KMS-11 (cell line): ENCODE data around the gene LAG3.

Source experiments
- H2AFZ ChIP-seq: fragments of 200-600 bp; sonication (generic); 2 replicates; pipeline ENCODE4 v1.6.1; 2016; ENCODE audit warnings: antibody characterized with exemption, mixed run types, low read depth
- H3K27ac ChIP-seq: fragments of 200-600 bp; sonication (generic); 2 replicates; pipeline ENCODE4 v1.6.1; 2016; ENCODE audit warnings: mild to moderate bottlenecking, mixed run types
- H3K27me3 ChIP-seq: fragments of 200-600 bp; sonication (generic); 2 replicates; pipeline ENCODE4 v1.6.1; 2017; ENCODE audit warnings: mild to moderate bottlenecking, low read depth, mixed run types, moderate library complexity; ENCODE audit not compliant: insufficient read depth
- H3K36me3 ChIP-seq: fragments of 200-600 bp; sonication (generic); 2 replicates; pipeline ENCODE4 v1.6.1; 2017; ENCODE audit warnings: mild to moderate bottlenecking, mixed run types; ENCODE audit not compliant: insufficient read depth
- H3K4me1 ChIP-seq: fragments of 200-600 bp; sonication (generic); 2 replicates; pipeline ENCODE4 v1.6.1; 2016; ENCODE audit warnings: mild to moderate bottlenecking, low read depth, mixed run types; ENCODE audit not compliant: poor library complexity, severe bottlenecking
- H3K4me2 ChIP-seq: fragments of 200-600 bp; sonication (generic); 2 replicates; pipeline ENCODE4 v1.7.0; 2016; ENCODE audit warnings: mild to moderate bottlenecking, mixed run types
- H3K4me3 ChIP-seq: fragments of 200-600 bp; sonication (generic); IDR thresholded peaks from 2 replicates; pipeline ENCODE4 v1.6.1; 2017; ENCODE audit warnings: low read depth, low read length, mixed read lengths; ENCODE audit not compliant: insufficient read depth
- H3K79me2 ChIP-seq: fragments of 200-600 bp; sonication (generic); 2 replicates; pipeline ENCODE4 v1.6.1; 2016; ENCODE audit warnings: low read depth, mixed run types; ENCODE audit not compliant: insufficient read depth
- H3K9ac ChIP-seq: fragments of 200-600 bp; sonication (generic); 2 replicates; pipeline ENCODE4 v1.6.1; 2016; ENCODE audit warnings: mild to moderate bottlenecking, mixed run types
- H4K20me1 ChIP-seq: fragments of 200-600 bp; sonication (generic); 2 replicates; pipeline ENCODE4 v1.6.1; 2016; ENCODE audit warnings: mild to moderate bottlenecking, mixed run types; ENCODE audit not compliant: insufficient read depth
- CTCF ChIP-seq: fragments of 200-600 bp; sonication (generic); conservative IDR thresholded peaks from 2 replicates; pipeline ENCODE4 v1.6.1; 2017; ENCODE audit warnings: low read depth, mild to moderate bottlenecking, antibody characterized with exemption, low read length, moderate library complexity, mixed read lengths

LAG3 gene

DNA sequence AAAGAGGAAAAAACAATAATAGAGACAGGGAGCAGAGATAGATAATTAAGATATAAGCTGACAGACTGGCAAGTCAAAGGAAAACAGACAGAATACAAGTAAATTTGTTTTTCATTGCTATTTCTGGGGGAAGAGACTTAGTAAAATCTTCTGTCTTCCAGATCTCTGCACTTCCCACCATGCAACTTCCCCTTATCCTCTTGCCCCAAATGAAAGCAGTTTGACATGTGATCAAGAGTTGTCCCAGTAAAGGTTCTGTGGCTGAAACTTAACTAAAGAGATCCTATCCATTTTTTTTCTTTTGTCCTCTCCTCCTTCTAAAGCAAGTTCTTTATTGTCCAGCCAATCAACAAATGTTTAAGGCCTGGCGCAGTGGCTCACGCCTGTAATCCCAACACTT lies 17.9 kb upstream of the LAG3 start:
- no peak overlapping the region for H2AFZ ChIP-seq
- TF ChIP-seq CTCF = no peak
- H3K36me3 ChIP-seq = no peaks in the 10 kb centered on the region
- no peak overlapping the region for H3K4me2 ChIP-seq
- H3K79me2 ChIP-seq = peaks cover 8% of the 10 kb centered on the region; the same call in 1 of the 2 replicates
- H3K27ac ChIP-seq = no peak overlapping the region
- no peaks in the 10 kb centered on the region for H3K27me3 ChIP-seq
- no peaks in the 10 kb centered on the region for H4K20me1 ChIP-seq
- no peak overlapping the region for H3K9ac ChIP-seq
- H3K4me1 ChIP-seq = peaks cover 12% of the 10 kb centered on the region
- no peak overlapping the region for H3K4me3 ChIP-seq

DNA sequence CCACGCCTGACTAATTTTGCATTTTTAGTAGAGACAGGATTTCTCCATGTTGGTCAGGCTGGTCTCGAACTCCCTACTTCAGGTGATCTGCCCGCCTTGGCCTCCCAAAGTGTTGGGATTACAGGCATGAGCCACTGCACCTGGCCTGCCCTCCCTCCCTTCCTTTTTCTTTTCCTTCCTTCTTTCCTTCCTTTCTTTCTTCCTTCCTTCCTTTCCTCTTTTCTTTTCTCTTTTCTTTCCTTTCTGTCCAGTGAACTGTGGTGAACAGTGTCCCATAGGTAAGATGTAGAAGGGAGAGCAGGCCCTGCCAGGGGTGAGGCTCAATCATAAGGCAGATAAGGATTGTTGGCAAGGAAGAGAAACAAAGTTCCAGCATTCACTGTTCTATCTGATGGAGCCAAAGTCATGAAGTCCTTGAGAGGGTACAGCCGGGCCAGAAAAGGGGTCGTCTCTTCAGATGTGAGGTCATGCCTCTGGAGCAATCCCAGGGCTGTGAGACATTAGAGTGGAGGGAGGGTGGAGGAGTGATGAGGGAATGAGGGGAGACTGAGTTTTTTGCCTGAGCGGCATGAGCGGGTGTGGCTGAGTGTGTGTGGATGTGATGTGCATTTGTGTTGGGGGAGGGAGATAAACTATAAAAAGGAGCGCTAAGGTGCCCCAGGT lies 15.2 kb upstream of the LAG3 start:
- no peak overlapping the region for H2AFZ ChIP-seq
- no peak overlapping the region for H3K4me3 ChIP-seq
- H3K4me2 ChIP-seq = no peak overlapping the region
- H3K79me2 ChIP-seq = peaks cover 5% of the 10 kb centered on the region; the same call in 1 of the 2 replicates
- no peak overlapping the region for H3K9ac ChIP-seq
- H3K4me1 ChIP-seq = peaks cover 9% of the 10 kb centered on the region
- no peaks in the 10 kb centered on the region for H4K20me1 ChIP-seq
- H3K36me3 ChIP-seq = no peaks in the 10 kb centered on the region
- H3K27ac ChIP-seq = no peak overlapping the region
- H3K27me3 ChIP-seq = no peaks in the 10 kb centered on the region
- TF ChIP-seq CTCF = no peak

DNA sequence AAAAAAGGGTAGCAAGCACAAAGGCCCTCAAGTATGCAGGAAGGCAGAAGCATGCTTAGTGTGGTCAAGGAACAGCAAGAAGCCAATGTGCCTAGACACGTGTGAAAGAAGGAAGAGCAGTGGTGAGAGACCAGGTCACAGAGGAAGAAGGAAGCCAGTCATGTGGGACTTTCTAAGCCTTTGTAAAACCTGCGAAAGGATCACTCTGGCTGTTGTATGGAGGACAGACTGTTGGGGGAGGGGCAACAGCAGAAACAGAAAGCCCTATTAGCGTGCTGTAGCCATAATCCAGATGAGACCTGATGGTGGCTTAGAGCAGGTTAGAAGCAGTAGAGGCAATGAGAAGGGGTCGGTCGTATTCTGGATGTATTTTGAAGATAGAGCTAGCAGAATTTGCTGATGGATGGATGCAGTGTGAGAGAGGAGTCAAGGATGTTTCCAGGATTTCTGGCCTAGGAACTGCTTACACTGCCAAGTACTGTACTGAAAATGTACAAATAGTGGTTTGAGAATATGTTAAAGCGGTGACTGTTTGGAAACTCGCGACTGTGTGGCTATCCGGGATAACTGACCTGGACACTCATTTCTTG lies 13.7 kb upstream of the LAG3 start:
- H3K9ac ChIP-seq = no peak overlapping the region
- TF ChIP-seq CTCF = no peak
- no peaks in the 10 kb centered on the region for H4K20me1 ChIP-seq
- H3K4me3 ChIP-seq = no peak overlapping the region
- no peak overlapping the region for H3K4me2 ChIP-seq
- H3K27ac ChIP-seq = no peak overlapping the region
- no peaks in the 10 kb centered on the region for H3K79me2 ChIP-seq
- peaks cover 10% of the 10 kb centered on the region for H3K4me1 ChIP-seq
- no peak overlapping the region for H2AFZ ChIP-seq
- H3K27me3 ChIP-seq = no peaks in the 10 kb centered on the region
- no peaks in the 10 kb centered on the region for H3K36me3 ChIP-seq

DNA sequence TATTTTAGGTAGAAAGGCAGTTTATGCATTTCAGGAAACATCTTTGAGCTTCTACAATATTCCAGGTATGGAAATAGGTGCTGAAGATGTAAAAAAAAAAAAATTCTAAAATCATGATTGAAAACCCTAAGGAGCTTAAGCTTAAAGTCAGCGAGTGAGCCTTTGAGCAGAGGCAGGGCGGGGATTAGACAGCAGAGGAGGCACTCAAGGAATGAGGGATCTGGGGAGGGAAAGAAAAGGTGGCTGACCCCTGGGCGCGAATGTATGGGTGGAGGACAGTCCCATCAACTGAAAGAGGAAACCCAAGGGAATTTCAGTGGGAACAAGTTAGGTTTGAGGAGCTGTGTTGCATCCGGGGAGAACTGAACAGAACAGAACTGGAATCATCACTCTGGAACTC lies 12.6 kb upstream of the LAG3 start:
- H3K4me2 ChIP-seq = no peak overlapping the region
- no peak for TF ChIP-seq CTCF
- H3K9ac ChIP-seq = no peak overlapping the region
- H2AFZ ChIP-seq = no peak overlapping the region
- H3K27ac ChIP-seq = no peak overlapping the region
- H4K20me1 ChIP-seq = no peaks in the 10 kb centered on the region
- H3K79me2 ChIP-seq = no peaks in the 10 kb centered on the region
- no peak overlapping the region for H3K4me3 ChIP-seq
- H3K27me3 ChIP-seq = peaks cover 3% of the 10 kb centered on the region; the same call in 1 of the 2 replicates
- no peaks in the 10 kb centered on the region for H3K36me3 ChIP-seq
- H3K4me1 ChIP-seq = peaks cover 15% of the 10 kb centered on the region
